H9 (cell line): ENCODE results near the gene MESP1. TPM values are rescaled to one million over a fixed set of nuclear protein-coding genes. Genes with fewer than 3 reads are reported as not detected.

Experiments used
- DNase-seq: peaks from one replicate; pipeline ENCODE4 v3.0.0-alpha.2; 2017
- H2AFZ ChIP-seq: one replicate; pipeline ENCODE4 v1.6.1; 2013; ENCODE audit warnings: mild to moderate bottlenecking, low read length, control low read depth, moderate library complexity
- H2AK5ac ChIP-seq: 2 replicates; pipeline ENCODE4 v1.6.1; 2013; ENCODE audit warnings: low read length, control low read depth, mixed read lengths; ENCODE audit not compliant: insufficient read length
- H2BK120ac ChIP-seq: one replicate; pipeline ENCODE4 v1.6.1; 2013; ENCODE audit warnings: low read depth, mild to moderate bottlenecking, low read length, control low read depth, inconsistent platforms; ENCODE audit not compliant: poor library complexity, severe bottlenecking
- H2BK12ac ChIP-seq: 2 replicates; pipeline ENCODE4 v1.6.1; 2013; ENCODE audit warnings: low read length, control low read depth, mixed read lengths, low read depth; ENCODE audit not compliant: insufficient read length
- H2BK15ac ChIP-seq: 2 replicates; pipeline ENCODE4 v1.6.1; 2013; ENCODE audit warnings: low read depth, low read length, control low read depth
- H2BK20ac ChIP-seq: one replicate; pipeline ENCODE4 v1.6.1; 2013; ENCODE audit warnings: low read depth, mild to moderate bottlenecking, low read length, control low read depth, inconsistent platforms; ENCODE audit not compliant: poor library complexity, severe bottlenecking
- H2BK5ac ChIP-seq: 2 replicates; pipeline ENCODE4 v1.6.1; 2013; ENCODE audit warnings: low read length, control low read depth, mixed read lengths; ENCODE audit not compliant: insufficient read length
- H3K14ac ChIP-seq: 2 replicates; pipeline ENCODE4 v1.6.1; 2013; ENCODE audit warnings: low read length, control low read depth; ENCODE audit not compliant: insufficient read depth
- H3K18ac ChIP-seq: 2 replicates; pipeline ENCODE4 v1.6.1; 2013; ENCODE audit warnings: low read depth, mild to moderate bottlenecking, mixed read lengths, low read length, control low read depth; ENCODE audit not compliant: insufficient read length
- H3K23ac ChIP-seq: 2 replicates; pipeline ENCODE4 v1.6.1; 2013; ENCODE audit warnings: low read length, control low read depth, mixed read lengths, low read depth; ENCODE audit not compliant: insufficient read length
- H3K23me2 ChIP-seq: 2 replicates; pipeline ENCODE4 v1.6.1; 2013; ENCODE audit warnings: low read depth, mild to moderate bottlenecking, mixed read lengths, low read length, control low read depth; ENCODE audit not compliant: insufficient read length, poor library complexity, severe bottlenecking
- H3K27ac ChIP-seq: 2 replicates; pipeline ENCODE4 v1.5.1; 2013; ENCODE audit warnings: low read length, control low read depth, mixed read lengths, low read depth; ENCODE audit not compliant: insufficient read length
- H3K27me3 ChIP-seq: 2 replicates; pipeline ENCODE4 v1.6.1; 2013; ENCODE audit warnings: low read length, control low read depth, inconsistent platforms; ENCODE audit not compliant: insufficient read depth
- H3K4ac ChIP-seq: 2 replicates; pipeline ENCODE4 v1.6.1; 2013; ENCODE audit warnings: low read depth, mild to moderate bottlenecking, control low read depth, inconsistent platforms, low read length, moderate library complexity
- H3K4me1 ChIP-seq: 2 replicates; pipeline ENCODE4 v1.6.1; 2013; ENCODE audit warnings: low read length, control low read depth, inconsistent platforms; ENCODE audit not compliant: insufficient read depth
- H3K4me2 ChIP-seq: 2 replicates; pipeline ENCODE4 v1.6.1; 2013; ENCODE audit warnings: low read length, control low read depth, mixed read lengths; ENCODE audit not compliant: insufficient read length, insufficient read depth
- H3K56ac ChIP-seq: 2 replicates; pipeline ENCODE4 v1.6.1; 2013; ENCODE audit warnings: low read depth, mild to moderate bottlenecking, mixed read lengths, low read length, control low read depth; ENCODE audit not compliant: insufficient read length
- H3K79me1 ChIP-seq: 2 replicates; pipeline ENCODE4 v1.6.1; 2013; ENCODE audit warnings: low read depth, mild to moderate bottlenecking, moderate library complexity, low read length, control low read depth, inconsistent platforms; ENCODE audit not compliant: insufficient read depth, poor library complexity, severe bottlenecking
- H3K79me2 ChIP-seq: 2 replicates; pipeline ENCODE4 v1.6.1; 2013; ENCODE audit warnings: low read length, control low read depth, inconsistent platforms; ENCODE audit not compliant: insufficient read depth
- H3K9ac ChIP-seq: 2 replicates; pipeline ENCODE4 v1.6.1; 2013; ENCODE audit warnings: low read length, control low read depth, mixed read lengths; ENCODE audit not compliant: insufficient read length; ENCODE audit errors: extremely low read depth
- H3K9me3 ChIP-seq: one replicate; pipeline ENCODE4 v1.6.1; 2013; ENCODE audit warnings: low read depth, low read length, inconsistent platforms; ENCODE audit not compliant: control insufficient read depth
- H3T11ph ChIP-seq: one replicate; pipeline ENCODE4 v1.6.1; 2013; ENCODE audit warnings: mild to moderate bottlenecking, low read length, control low read depth, inconsistent platforms
- H4K20me1 ChIP-seq: one replicate; pipeline ENCODE4 v1.6.1; 2013; ENCODE audit not compliant: control insufficient read depth, insufficient read length, insufficient read depth
- H4K5ac ChIP-seq: 2 replicates; pipeline ENCODE4 v1.6.1; 2013; ENCODE audit warnings: low read depth, mild to moderate bottlenecking, mixed read lengths, low read length, control low read depth; ENCODE audit not compliant: insufficient read length
- H4K8ac ChIP-seq: replicated peaks from 2 replicates; pipeline ENCODE4 v1.6.1; 2013; ENCODE audit warnings: low read length, control low read depth, mixed read lengths, low read depth; ENCODE audit not compliant: insufficient read length
- H4K91ac ChIP-seq: 2 replicates; pipeline ENCODE4 v1.6.1; 2013; ENCODE audit warnings: low read depth, mild to moderate bottlenecking, moderate library complexity, mixed read lengths, low read length, control low read depth; ENCODE audit not compliant: insufficient read length
- H3K27ac Mint-ChIP-seq, 3 experiments: 2 replicates in 2 of 3; 3 replicates in 1 of 3; pipeline ENCODE4 v1.8.0; 2020 to 2021; ENCODE audit warnings: mixed read lengths in 3 of 3, mild to moderate bottlenecking in 1 of 3, moderate library complexity in 1 of 3
- H3K27me3 Mint-ChIP-seq: 2 replicates; pipeline ENCODE4 v1.8.0; 2021; ENCODE audit warnings: low read depth, mild to moderate bottlenecking, moderate library complexity, mixed read lengths
- H3K36me3 Mint-ChIP-seq, 3 experiments: 2 replicates in 2 of 3; 3 replicates in 1 of 3; pipeline ENCODE4 v1.8.0; 2020 to 2021; ENCODE audit warnings: low read depth in 3 of 3, mixed read lengths in 3 of 3; ENCODE audit not compliant: insufficient read depth in 1 of 3
- H3K4me1 Mint-ChIP-seq, 2 experiments: 2 replicates each; pipeline ENCODE4 v1.8.0; 2020; ENCODE audit warnings: mixed read lengths in 2 of 2
- H3K4me3 Mint-ChIP-seq, 2 experiments: 2 replicates in 1 of 2; 3 replicates in 1 of 2; pipeline ENCODE4 v1.8.0; 2020 to 2021; ENCODE audit warnings: mild to moderate bottlenecking in 2 of 2, mixed read lengths in 2 of 2, moderate library complexity in 1 of 2
- H3K9me3 Mint-ChIP-seq, 2 experiments: 2 replicates in 1 of 2; 3 replicates in 1 of 2; pipeline ENCODE4 v1.8.0; 2020; ENCODE audit warnings: mild to moderate bottlenecking in 2 of 2, mixed read lengths in 2 of 2, moderate library complexity in 1 of 2
- CTCF ChIP-seq: fragments of 200-600 bp; sonication (generic); conservative IDR thresholded peaks from 3 replicates; pipeline ENCODE4 v1.8.0; 2021; ENCODE audit warnings: antibody characterized with exemption, mild to moderate bottlenecking
- WGBS: extraction: QIAGEN DNeasy Blood & Tissue Kit; methylation state at CpG from one replicate; pipeline ENCODE4 v1.1.7; 2013; ENCODE audit warnings: missing lambda C conversion rate, low lambda C conversion rate, mixed read lengths; ENCODE audit not compliant: insufficient read length; ENCODE audit errors: extremely low coverage; 5-methylcytosine and 5-hydroxymethylcytosine counted together
- total RNA-seq: library from RNA; stranded (reverse); gene quantifications from 2 replicates; pipeline ENCODE4 v1.2.1, GENCODE V29; 2021

MESP1 gene
- total RNA-seq, 1 experiment from 2014 or later: not detected

GRCh38 chr15:89746386-89746780 is 4.7 kb downstream of the MESP1 start:
- Histone ChIP-seq H4K20me1 (no peaks in the 10 kb centered on the region), H3K79me2 (no peaks in the 10 kb centered on the region), H2BK12ac (no peak overlapping the region), H3K27ac (no peak overlapping the region), H3K14ac (no peak overlapping the region), H3K27me3 (peaks cover 34% of the 10 kb centered on the region), H3K9ac (no peak overlapping the region), H2BK20ac (no peak overlapping the region), H2BK5ac (no peak overlapping the region), H3K4me2 (no peak overlapping the region), H3K18ac (no peak overlapping the region), H4K8ac (no peak overlapping the region), H4K91ac (no peak overlapping the region), H2BK15ac (no peak overlapping the region), H2AFZ (no peak overlapping the region), H3K23ac (no peak overlapping the region), H4K5ac (no peak overlapping the region), H3K9me3 (no peaks in the 10 kb centered on the region), H3K23me2 (peaks cover 8% of the 10 kb centered on the region), H3K79me1 (no peaks in the 10 kb centered on the region), H3K4ac (no peak overlapping the region), H2AK5ac (no peak overlapping the region), H3K56ac (no peak overlapping the region), H3T11ph (no peak overlapping the region), H2BK120ac (no peak overlapping the region), H3K4me1 (no peaks in the 10 kb centered on the region; the same call in 1 of the 2 replicates)
- no peak for DNase-seq
- peaks cover 14 to 21% of the 10 kb centered on the region in 2 experiments for H3K4me1 Mint-ChIP-seq
- TF ChIP-seq CTCF: no peak
- H3K4me3 Mint-ChIP-seq: no peak overlapping the region
- H3K27ac Mint-ChIP-seq: no peak overlapping the region
- H3K36me3 Mint-ChIP-seq: peaks cover 0 to 3% (median 0%) of the 10 kb centered on the region in 3 experiments; a peak in 1 of 7 replicates
- H3K27me3 Mint-ChIP-seq: peaks cover 16% of the 10 kb centered on the region
- no CpG with 5 or more reads among the region's 9 CpGs for WGBS
- H3K9me3 Mint-ChIP-seq: no peaks in the 10 kb centered on the region; a peak in 1 of 5 replicates
